ENCODE data around the gene SMTNL2. TPM values are rescaled to one million over a fixed set of nuclear protein-coding genes. Genes with fewer than 3 reads are reported as not detected.

Gene SMTNL2
- total and polyA plus RNA-seq, 2 of the 4 experiments (the other 2 are of a cell fraction) = not detected

GRCh38 chr17:4584101-4584916 lies at the start of gene SMTNL2 (continued):
- TF ChIP-seq FOS (IDR thresholded peaks at IDR 0.05; ENCODE audit: low read depth, low read length) (no peak), SMC3 (IDR thresholded peaks at IDR 0.05; ENCODE audit: low read depth, low read length) (no peak), RCOR1 (IDR thresholded peaks at IDR 0.05; ENCODE audit: insufficient replicate concordance, low read length) (no peak)

- no peak overlapping the region for H2AFZ ChIP-seq (replicated peaks; ENCODE audit: low read length, poor library complexity)
- no peak overlapping the region for H2BK15ac ChIP-seq (ENCODE audit: low read depth, low read length)
- H3K79me1 ChIP-seq (ENCODE audit: low read depth in 1 of 2, low read length in 2 of 2) = no peaks in the 10 kb centered on the region
- no peak overlapping the region for H3K4me3 ChIP-seq (ENCODE audit: insufficient read depth, low read depth, low read length)
- H3K4ac ChIP-seq (ENCODE audit: low read depth, low read length) = no peak overlapping the region
- no peaks in the 10 kb centered on the region for H3K9me1 ChIP-seq (ENCODE audit: insufficient read depth, low read length)
- peaks cover 3% of the 10 kb centered on the region; the same call in 1 of the 2 replicates for H3K4me1 ChIP-seq (ENCODE audit: control insufficient read depth, insufficient read depth, low read length)
- H3K27me3 ChIP-seq (ENCODE audit: control insufficient read depth, insufficient read depth, low read length) = peaks cover 6% of the 10 kb centered on the region; the same call in 1 of the 2 replicates
- ATAC-seq (ENCODE audit: low read depth) (no peak), DNase-seq (no peak)
- H4K8ac ChIP-seq (ENCODE audit: low read depth in 2 of 2, low read length in 2 of 2) = no peak overlapping the region
- no peak overlapping the region for H3K9ac ChIP-seq (ENCODE audit: low read depth, low read length)
- no peak overlapping the region for H2BK5ac ChIP-seq (ENCODE audit: low read depth, low read length, poor library complexity, severe bottlenecking)
- H4K5ac ChIP-seq (ENCODE audit: low read depth, low read length) = no peak overlapping the region
- no peak overlapping the region for H3K56ac ChIP-seq (ENCODE audit: extremely low read depth, insufficient read depth, low read length)
- ChIA-PET CTCF (no interaction called here), POLR2A (ENCODE audit: unreplicated experiment) (no interaction called here)
- H3K4me2 ChIP-seq (ENCODE audit: low read depth, low read length) = no peak overlapping the region
- no peak overlapping the region for H4K91ac ChIP-seq (ENCODE audit: insufficient read depth, low read depth, low read length)
- dilution Hi-C loops (cut with HindIII; ENCODE audit: low sequenced_read_pairs, unreplicated experiment) = no loop called here
- no peak for TF ChIP-seq SMC3 (IDR thresholded peaks at IDR 0.05; ENCODE audit: low read depth, low read length)
- no peak for TF ChIP-seq RAD21 (IDR thresholded peaks at IDR 0.05; ENCODE audit: low read length)
- H2BK20ac ChIP-seq (ENCODE audit: low read depth, low read length) = no peak overlapping the region
- in situ Hi-C loops (cut with MboI; ENCODE audit: low sequenced_read_pairs) = no loop called here
- WGBS, 2 experiments (ENCODE audit: extremely low coverage in 2 of 2, insufficient read length in 1 of 2) = 78% methylated on average over 9 of the region's 27 CpGs; no CpG with 5 or more reads in 1 of the 2 experiments
- no peak overlapping the region for H2BK120ac ChIP-seq (ENCODE audit: low read depth, low read length)
- intact Hi-C loops (cut with micrococcal nuclease) = loop anchor here (5.0 kb wide), 1 partner anchor 113 kb away; no protein-coding TSS in a partner anchor
- peaks cover 9% of the 10 kb centered on the region for H4K20me1 ChIP-seq (ENCODE audit: insufficient read depth, low read length)
- H3K36me3 ChIP-seq (ENCODE audit: control insufficient read depth, insufficient read depth, low read length) = peaks cover 22% of the 10 kb centered on the region
- BruUV-seq (replicated peaks) = no TSS peak
- H3K23ac ChIP-seq (ENCODE audit: low read depth, low read length) = no peak overlapping the region
- H3K14ac ChIP-seq (replicated peaks; ENCODE audit: low read depth, low read length) = no peak overlapping the region
- no peak overlapping the region for H3K27ac ChIP-seq (ENCODE audit: insufficient read depth, low read length)
- H3K9me3 ChIP-seq (ENCODE audit: control insufficient read depth, insufficient read depth, low read length) = no peaks in the 10 kb centered on the region
- H2AK9ac ChIP-seq (replicated peaks; ENCODE audit: low read depth, low read length, poor library complexity) = peak overlapping the region; percentile 5
- H3K18ac ChIP-seq (ENCODE audit: low read depth, low read length) = no peak overlapping the region
- no peak overlapping the region for H2AK5ac ChIP-seq (ENCODE audit: low read depth, low read length)
These were observed 49.2 kb upstream of the SMTNL2 start for GRCh38 chr17:4534928-4535666.

Data from IMR-90 (cell line).